DMS79 (cell line): ENCODE measurements around the gene PRRX1.

ENCODE experiments used
- DNase-seq: peaks from one replicate; lab custom pipeline; 2025; lab: John Stamatoyannopoulos, UW

PRRX1 gene

DNA sequence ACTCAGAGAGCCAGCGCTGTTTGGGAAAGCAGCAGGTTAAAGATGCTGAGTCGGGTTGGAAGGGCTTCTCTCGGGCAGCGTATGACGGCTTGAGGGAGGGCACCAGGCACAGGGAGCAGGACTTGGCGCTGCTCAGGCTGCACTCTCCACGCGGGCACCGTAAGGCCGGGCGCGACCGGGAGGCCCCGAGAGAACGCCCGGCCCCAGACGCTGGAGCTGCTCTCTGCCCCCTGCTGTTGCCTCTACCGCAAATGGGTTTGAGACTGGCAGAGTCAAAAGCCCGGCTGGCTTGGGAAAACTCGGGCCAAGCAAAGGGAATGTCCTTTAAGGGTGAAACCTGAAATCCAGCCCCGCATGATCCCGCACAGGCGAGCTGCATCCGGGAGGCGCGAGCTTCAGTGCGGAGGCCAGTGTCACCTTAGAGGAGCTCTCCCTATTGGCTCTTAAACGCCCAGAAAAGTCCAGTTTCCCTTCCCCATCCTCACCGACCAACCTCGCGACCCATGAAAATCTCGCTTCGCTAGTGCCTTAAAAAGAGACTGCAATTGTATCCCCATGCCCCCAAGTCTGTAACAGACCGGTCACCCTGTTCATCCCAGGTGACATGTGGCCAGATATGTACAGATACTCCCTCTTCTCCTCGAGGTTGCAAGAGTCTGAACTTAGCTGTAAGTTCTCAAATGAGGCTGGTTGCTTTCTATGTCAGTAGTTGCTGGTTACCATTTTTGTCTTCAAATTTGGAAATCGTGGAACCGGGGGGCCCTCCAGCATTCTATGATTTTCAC is 1.1 kb downstream of the PRRX1 start:
- DNase-seq: no peak

DNA sequence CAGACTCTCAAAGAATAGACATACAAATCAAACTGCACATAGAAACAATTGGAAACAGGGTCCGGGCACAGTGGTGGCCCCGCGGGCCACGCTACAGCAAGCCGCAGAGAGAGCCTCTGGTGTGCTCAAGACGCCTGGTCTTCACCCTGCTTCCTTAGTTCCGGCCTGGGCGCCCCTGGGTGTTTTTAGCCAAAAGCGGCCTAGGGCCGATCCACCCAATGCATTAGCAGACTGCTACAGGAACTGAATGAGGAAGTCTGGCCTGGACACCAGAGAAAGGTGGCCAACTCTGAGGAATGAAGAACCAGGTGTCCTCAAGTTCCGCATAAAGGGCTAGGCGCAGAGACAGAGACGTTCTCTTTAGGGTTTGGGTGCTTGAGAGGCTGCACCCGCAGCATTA is 1.7 kb downstream of the PRRX1 start:
- no peak for DNase-seq

DNA sequence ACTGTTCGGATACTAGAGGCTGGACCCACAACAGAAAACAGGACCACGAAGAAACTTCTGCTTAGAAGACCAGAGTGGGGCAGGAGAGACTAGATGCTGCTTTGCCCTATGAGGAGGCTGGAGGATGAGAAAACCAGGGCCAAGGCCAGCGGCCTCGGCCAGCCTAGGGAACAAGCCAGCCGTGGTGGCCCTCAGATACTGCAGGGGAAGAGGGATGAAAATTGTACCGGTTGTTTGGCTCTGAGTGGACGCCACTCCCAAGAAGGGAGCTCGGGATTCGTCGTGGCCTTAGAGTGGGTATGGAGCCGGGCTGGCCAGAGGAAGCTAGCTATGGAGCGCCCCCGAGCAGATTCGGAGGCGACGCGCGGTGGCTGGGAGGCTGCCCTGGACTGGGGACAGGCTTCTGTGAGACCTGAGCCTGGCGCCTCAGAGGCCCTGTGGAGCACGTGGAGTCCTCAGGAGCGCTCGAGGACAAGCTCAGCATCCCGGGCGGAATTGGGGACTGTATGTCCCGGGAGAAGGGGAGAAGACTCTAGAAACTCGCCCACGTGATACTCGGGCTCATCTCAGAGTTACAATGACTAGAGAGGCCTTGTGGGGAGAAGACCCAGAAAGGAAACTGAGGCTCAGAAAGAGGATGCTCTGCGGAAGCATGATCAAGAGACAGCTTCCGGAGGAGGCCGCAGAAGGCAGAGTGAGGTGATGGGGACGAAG is 2.8 kb downstream of the PRRX1 start:
- no peak for DNase-seq

- no peak for DNase-seq
Measured at GRCh38 chr1:170668209-170669106, 4.5 kb downstream of the PRRX1 start.

DNA sequence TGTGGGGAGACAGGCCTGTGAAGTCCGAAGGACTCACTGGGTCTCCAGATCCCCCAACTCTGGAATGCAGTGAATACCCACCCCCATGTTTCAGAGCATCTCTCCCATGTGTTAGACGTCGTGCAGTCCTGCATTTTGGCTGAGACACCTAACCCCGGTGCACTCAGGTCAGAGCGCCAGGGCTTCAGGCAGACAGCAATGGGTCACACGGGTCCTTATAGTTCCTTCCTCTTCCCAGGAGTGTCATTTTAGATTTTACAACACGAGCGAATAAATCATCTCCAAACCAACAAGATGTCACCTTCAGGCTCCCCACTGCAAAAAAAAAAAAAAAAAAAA is 5.1 kb downstream of the PRRX1 start:
- no peak for DNase-seq

GRCh38 chr1:170669586-170670530 is 5.9 kb downstream of the PRRX1 start:
- no peak for DNase-seq

DNA sequence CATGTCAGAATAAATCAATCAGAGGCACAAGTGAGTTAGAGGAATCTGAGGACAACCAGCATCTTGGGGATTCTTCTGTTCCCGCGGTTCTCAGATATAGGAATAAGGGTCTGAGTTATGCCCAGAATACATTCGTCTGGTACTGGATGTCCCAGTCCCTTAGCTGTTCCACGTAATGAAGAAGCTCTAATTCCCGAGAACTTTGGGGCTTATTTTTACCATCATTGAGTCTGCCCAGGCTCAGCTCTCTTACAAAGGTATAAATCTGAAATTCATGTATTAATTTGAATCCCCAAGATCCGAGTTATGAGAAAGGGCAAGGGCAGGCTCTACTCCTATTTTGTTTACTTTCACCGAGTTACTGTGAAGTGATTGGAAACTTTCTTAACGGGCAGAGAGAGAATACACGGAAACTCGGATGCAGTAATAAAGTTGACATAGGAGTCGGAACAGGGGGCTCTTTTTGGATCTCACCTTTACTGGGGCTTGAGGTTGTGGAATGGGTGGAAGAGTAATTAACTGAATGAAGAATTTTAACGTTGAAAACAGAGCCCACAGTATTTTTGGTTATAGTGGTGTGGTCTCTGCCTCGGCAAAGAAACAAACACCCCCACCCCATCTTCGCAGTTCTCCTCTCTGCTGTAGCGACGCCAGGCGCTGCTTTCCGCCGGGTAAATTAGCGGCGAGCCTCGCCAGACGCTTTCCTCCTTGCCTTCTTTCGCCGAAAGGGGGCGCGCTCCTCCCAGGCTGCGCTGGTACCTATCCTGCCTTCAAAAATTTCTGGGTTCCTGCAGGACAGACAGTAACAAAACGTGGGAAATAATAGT is 7.1 kb downstream of the PRRX1 start:
- DNase-seq: no peak

- no peak for DNase-seq
Measured at GRCh38 chr1:170671629-170671963, 7.7 kb downstream of the PRRX1 start.

GRCh38 chr1:170672316-170672715 is 8.4 kb downstream of the PRRX1 start:
- DNase-seq: no peak

DNA sequence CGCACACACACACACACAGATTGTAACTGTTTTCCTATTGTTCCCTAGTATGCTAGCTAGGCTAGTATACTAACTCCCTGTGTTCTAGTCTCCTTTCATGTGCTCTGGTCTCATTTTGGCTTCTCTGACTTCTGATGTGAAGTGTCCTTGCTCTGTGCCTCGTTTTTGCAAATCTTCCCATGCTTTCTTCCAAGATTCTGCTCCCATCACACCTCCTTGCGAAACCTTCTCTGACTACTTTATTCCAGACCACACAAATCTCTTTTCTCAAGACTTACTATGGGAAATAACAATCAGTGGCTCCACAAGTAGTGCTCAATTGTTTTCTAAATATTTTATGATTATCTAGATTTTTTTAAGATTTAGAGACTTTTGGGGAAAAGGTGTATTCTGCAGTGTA is 10.3 kb downstream of the PRRX1 start:
- DNase-seq: no peak

GRCh38 chr1:170674986-170675385 is 11.1 kb downstream of the PRRX1 start:
- no peak for DNase-seq

GRCh38 chr1:170675865-170676264 is 11.9 kb downstream of the PRRX1 start:
- no peak for DNase-seq

GRCh38 chr1:170676628-170677027 is 12.7 kb downstream of the PRRX1 start:
- no peak for DNase-seq

DNA sequence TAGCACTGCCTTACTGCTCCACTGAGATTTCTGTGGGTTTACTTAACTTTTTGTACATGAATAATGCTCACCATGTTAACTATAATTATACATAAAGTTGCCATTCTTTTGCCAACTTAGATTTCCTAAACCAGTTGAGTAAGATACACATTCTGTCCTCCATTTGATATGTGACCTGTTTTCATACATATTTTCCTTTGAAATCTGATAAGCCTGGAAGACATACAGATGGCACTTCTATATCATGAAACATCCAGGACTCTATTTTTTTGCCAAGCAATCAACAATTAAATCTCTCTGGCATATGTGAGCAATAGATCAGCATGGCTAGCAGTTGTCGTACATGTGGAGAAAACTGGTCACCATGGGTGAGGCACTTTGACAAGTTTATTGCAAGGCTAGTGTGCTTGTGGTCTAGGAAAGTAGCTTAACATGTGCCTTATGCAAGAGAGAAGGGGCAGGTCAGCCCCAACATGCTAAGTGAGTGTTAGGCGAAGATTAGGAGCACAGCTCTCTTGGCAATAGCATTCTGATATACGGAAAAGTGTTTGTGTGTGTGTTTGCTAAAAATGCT is 14.2 kb downstream of the PRRX1 start:
- no peak for DNase-seq

DNA sequence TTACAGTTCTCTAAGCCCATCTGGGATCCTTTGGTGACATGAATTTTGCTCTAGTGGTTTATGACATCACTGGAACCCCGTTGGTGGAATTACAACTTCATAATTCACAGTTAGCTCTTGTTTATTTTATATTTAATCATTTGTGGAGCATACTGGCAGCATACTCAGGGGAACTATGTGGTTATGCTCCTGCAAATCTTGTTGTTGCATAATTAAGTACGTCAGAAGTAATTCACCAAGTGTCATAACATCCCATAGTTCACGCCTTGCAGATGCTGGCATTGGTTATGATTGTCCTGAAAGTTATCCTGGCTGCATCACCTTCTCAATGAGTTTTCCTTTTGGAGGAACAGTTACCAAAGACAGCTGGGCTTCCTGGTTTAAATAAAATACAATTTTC is 16.5 kb downstream of the PRRX1 start:
- no peak for DNase-seq

- no peak for DNase-seq
Measured at GRCh38 chr1:170682169-170682568, 18.2 kb downstream of the PRRX1 start.

DNA sequence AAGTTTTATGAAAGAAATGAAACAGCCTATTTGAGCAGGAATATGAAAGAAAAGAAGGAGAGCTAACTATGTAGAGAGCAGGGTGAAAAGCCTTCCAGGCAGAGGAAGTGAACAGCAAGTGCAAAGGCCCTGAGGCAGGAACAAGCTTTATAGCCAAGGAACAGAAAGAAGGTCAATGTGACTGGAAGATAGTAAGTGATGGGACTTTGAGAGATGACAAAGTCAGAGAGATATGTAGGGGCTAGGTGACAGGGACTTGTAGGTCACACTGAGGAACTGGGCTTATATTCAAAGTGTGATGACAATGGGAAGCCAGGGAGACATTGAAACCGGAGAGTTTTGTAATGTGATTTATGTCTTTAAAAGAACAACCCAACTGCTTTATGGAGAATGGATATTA is 18.9 kb downstream of the PRRX1 start:
- DNase-seq: no peak

DNA sequence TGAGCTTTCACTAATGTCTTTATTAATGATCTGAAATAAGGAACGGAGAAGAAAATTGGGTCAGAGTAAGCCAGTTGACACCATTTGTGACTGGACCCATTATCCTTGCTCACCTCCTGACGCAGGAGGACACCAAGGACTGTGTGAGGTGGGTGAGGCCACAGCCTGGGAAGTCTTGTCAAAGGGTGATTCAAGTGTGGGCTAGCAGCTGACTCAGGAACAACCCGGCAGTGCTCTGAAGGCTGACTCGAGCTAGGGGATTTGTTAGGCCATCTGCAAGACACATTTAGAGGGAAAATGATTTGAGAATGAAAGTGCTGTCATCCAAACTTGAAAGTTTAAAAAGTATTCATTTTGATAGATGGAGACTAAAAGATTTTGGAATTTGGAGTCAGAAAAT is 21.2 kb downstream of the PRRX1 start:
- DNase-seq: no peak

GRCh38 chr1:170686291-170686690 is 22.4 kb downstream of the PRRX1 start:
- no peak for DNase-seq

DNA sequence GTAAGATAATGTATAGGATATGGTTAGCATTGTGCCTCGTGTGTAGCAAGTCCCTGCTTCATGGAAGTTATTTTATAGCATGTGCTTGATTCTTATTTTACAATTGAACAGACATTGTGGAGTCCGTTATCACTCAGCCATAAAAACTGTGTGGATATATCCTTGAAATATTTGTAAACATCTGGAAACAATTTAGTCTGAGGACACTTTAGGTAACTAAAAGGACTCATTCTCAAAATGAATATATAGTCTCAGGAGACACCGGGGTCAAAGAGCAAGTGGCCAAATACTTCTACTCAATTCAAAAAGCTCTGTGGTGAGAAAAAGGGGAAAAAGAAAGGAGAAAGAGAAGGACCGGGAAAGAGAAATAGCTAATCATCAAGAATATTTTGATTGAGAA is 23.7 kb downstream of the PRRX1 start:
- no peak for DNase-seq

DNA sequence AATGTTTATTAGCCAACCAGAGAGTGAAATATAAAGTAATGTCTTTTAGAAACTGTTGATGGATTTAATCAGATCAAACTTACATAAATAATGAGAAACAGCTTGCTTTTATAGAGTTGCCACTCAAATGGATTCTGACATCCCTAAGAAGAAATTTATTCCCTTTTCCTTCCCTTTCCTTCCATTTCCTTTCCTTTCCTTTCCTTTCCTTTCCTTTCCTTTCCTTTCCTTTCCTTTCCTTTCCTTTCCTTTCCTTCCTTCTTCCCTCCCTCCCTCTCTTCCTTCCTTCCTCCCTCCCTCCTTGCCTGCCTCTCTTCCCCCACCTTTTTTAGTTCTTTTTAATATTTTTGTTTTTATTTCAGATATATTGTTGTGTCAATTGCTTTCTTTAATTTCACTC is 27.3 kb downstream of the PRRX1 start:
- no peak for DNase-seq
